CD4-positive, alpha-beta T cell treated with Interleukin-6 at 100 ng/mL for 8 hours (primary cell): ENCODE results near the gene WASF3.

Experiments used
- DNase-seq: peaks from one replicate; pipeline ENCODE4 v3.0.0-alpha.2; 2020; ENCODE audit warnings: mixed read lengths, low spot score

Gene WASF3

GRCh38 chr13:26548205-26548765 is 9.2 kb upstream of the WASF3 start:
- DNase-seq = no peak

- no peak for DNase-seq
Observed at GRCh38 chr13:26549713-26550112, 7.8 kb upstream of the WASF3 start.

- no peak for DNase-seq
Observed at GRCh38 chr13:26551255-26551860, 6.1 kb upstream of the WASF3 start.

- DNase-seq = no peak
Observed at GRCh38 chr13:26555413-26555812, 2.1 kb upstream of the WASF3 start.

GRCh38 chr13:26557051-26557392 is 461 bp upstream of the WASF3 start:
- no peak for DNase-seq

- DNase-seq = no peak
Observed at GRCh38 chr13:26558074-26558805, 757 bp downstream of the WASF3 start.

- DNase-seq = no peak
Observed at GRCh38 chr13:26558987-26559386, 1.5 kb downstream of the WASF3 start.

GRCh38 chr13:26560456-26560855 is 3.0 kb downstream of the WASF3 start:
- no peak for DNase-seq

- DNase-seq = no peak
Observed at GRCh38 chr13:26561067-26561466, 3.6 kb downstream of the WASF3 start.

- DNase-seq = no peak
Observed at GRCh38 chr13:26561651-26562511, 4.4 kb downstream of the WASF3 start.

- DNase-seq = no peak
Observed at GRCh38 chr13:26562512-26562890, 5.0 kb downstream of the WASF3 start.

- DNase-seq = no peak
Observed at GRCh38 chr13:26563713-26564112, 6.2 kb downstream of the WASF3 start.

- no peak for DNase-seq
Observed at GRCh38 chr13:26568132-26568815, 10.8 kb downstream of the WASF3 start.

- no peak for DNase-seq
Observed at GRCh38 chr13:26571518-26571917, 14.0 kb downstream of the WASF3 start.

GRCh38 chr13:26575244-26575643 is 17.8 kb downstream of the WASF3 start:
- no peak for DNase-seq

GRCh38 chr13:26579580-26579979 is 22.1 kb downstream of the WASF3 start:
- no peak for DNase-seq

- no peak for DNase-seq
Observed at GRCh38 chr13:26583662-26584061, 26.2 kb downstream of the WASF3 start.

GRCh38 chr13:26584713-26585112 is 27.2 kb downstream of the WASF3 start:
- no peak for DNase-seq

- DNase-seq = no peak
Observed at GRCh38 chr13:26585136-26585535, 27.7 kb downstream of the WASF3 start.

GRCh38 chr13:26587251-26587650 is 29.8 kb downstream of the WASF3 start:
- no peak for DNase-seq

GRCh38 chr13:26589226-26589625 is 31.7 kb downstream of the WASF3 start:
- no peak for DNase-seq

GRCh38 chr13:26589754-26590153 is 32.3 kb downstream of the WASF3 start:
- no peak for DNase-seq
